Right atrium auricular region (tissue), 2 donors: Measurements from ENCODE around the gene ADISSP. TPM values are rescaled to one million over a fixed set of nuclear protein-coding genes. Genes with fewer than 3 reads are reported as not detected.
"Not testable (repeated sequence)": the region's sequence is repeated elsewhere in the genome, so short reads cannot be mapped to it uniquely, and the experiment has no call there.

ENCODE experiments used
- DNase-seq: peaks from one replicate; pipeline ENCODE4 v3.0.0-alpha.2; 2019; ENCODE audit warnings: low spot score
- H3K27ac ChIP-seq, 2 donors: fragments of 200-600 bp; sonication (generic); 1 replicate in 1 of 2; 2 replicates in 1 of 2; pipeline ENCODE4 v1.5.1; 2016 to 2019
- H3K27me3 ChIP-seq, 2 donors: fragments of 200-600 bp; sonication (generic); one replicate each; pipeline versions ENCODE4 v1.5.1 to v1.6.0; 2017 to 2019
- H3K36me3 ChIP-seq: fragments of 200-600 bp; sonication (generic); one replicate; pipeline ENCODE4 v1.5.1; 2016
- H3K4me1 ChIP-seq, 2 donors: fragments of 200-600 bp; sonication (generic); one replicate each; pipeline versions ENCODE4 v1.5.1 to v1.6.0; 2017 to 2019
- H3K4me3 ChIP-seq, 2 donors: fragments of 200-600 bp; sonication (generic); 1 replicate in 1 of 2; 2 replicates in 1 of 2; pipeline ENCODE4 v1.5.1; 2017 to 2019; ENCODE audit warnings: mild to moderate bottlenecking in 1 of 2, moderate library complexity in 1 of 2
- H3K9me3 ChIP-seq, 2 donors: fragments of 200-600 bp; sonication (generic); one replicate each; pipeline ENCODE4 v1.5.1; 2019
- CTCF ChIP-seq, 2 donors: fragments of 200-600 bp; sonication (generic); IDR thresholded peaks; one replicate each; pipeline ENCODE4 v1.5.1; 2019; ENCODE audit warnings: antibody characterized with exemption in 2 of 2
- total RNA-seq, 2 donors: library from RNA; depleted of rRNA; stranded (reverse); fragments of >200 nt; gene quantifications; one replicate each; pipeline ENCODE4 v1.1.0, GENCODE V29; 2016

ADISSP gene
- total RNA-seq, 2 donors from 2014 or later: 10.8 to 11.2 TPM

GRCh38 chr20:3797592-3798372, 30.2 kb upstream of the ADISSP start:
- Histone ChIP-seq H3K9me3 (no peaks in the 10 kb centered on the region), H3K27ac (no peak overlapping the region), H3K27me3 (no peaks in the 10 kb centered on the region), H3K4me3 (peak overlapping the region in 1 of 2 donors; percentile 73), H3K4me1 (peaks cover 0 to 40% of the 10 kb centered on the region in 2 donors), H3K36me3 (peaks cover 20% of the 10 kb centered on the region)
- TF ChIP-seq CTCF (IDR thresholded peaks at IDR 0.05): no peak
- no peak for DNase-seq

GRCh38 chr20:3797226-3797545, 29.6 kb upstream of the ADISSP start:
- H3K27me3 ChIP-seq: no peaks in the 10 kb centered on the region
- peak overlapping the region in 1 of 2 donors; percentile 73 for H3K4me3 ChIP-seq
- H3K27ac ChIP-seq: no peak overlapping the region
- H3K4me1 ChIP-seq: peaks cover 0 to 40% of the 10 kb centered on the region in 2 donors
- H3K9me3 ChIP-seq: no peaks in the 10 kb centered on the region
- peaks cover 16% of the 10 kb centered on the region for H3K36me3 ChIP-seq
- TF ChIP-seq CTCF (IDR thresholded peaks at IDR 0.05): no peak
- DNase-seq: no peak

GRCh38 chr20:3796477-3797225, 29.1 kb upstream of the ADISSP start:
- no peaks in the 10 kb centered on the region for H3K9me3 ChIP-seq
- H3K4me3 ChIP-seq: peak overlapping the region; percentile 73 to 81
- peaks cover 0 to 40% of the 10 kb centered on the region in 2 donors for H3K4me1 ChIP-seq
- peaks cover 10% of the 10 kb centered on the region for H3K36me3 ChIP-seq
- no peak for DNase-seq
- H3K27ac ChIP-seq: peak overlapping the region; percentile 98 to 99
- no peak for TF ChIP-seq CTCF (IDR thresholded peaks at IDR 0.05)
- H3K27me3 ChIP-seq: no peaks in the 10 kb centered on the region

- peak; percentile 97 for DNase-seq
- H3K4me1 ChIP-seq: peaks cover 0 to 40% of the 10 kb centered on the region in 2 donors
- TF ChIP-seq CTCF (IDR thresholded peaks at IDR 0.05): peak; percentile 24 to 53
- H3K4me3 ChIP-seq: peak within 1 kb of the TSS; percentile 73 to 81
- H3K27me3 ChIP-seq: no peaks in the 10 kb centered on the region
- H3K27ac ChIP-seq: peak within 1 kb of the TSS; percentile 98 to 99
- no peaks in the 10 kb centered on the region for H3K9me3 ChIP-seq
- peaks cover 2% of the 10 kb centered on the region for H3K36me3 ChIP-seq
These were observed 28.2 kb upstream of the ADISSP start, which contains the start of gene CDC25B for GRCh38 chr20:3795511-3796468. Gene CDC25B, plus strand, starts transcription at chr20:3796310. Its CDS starts 222 bp downstream, at chr20:3796532.

- DNase-seq: no peak
- Histone ChIP-seq H3K36me3 (no peaks in the 10 kb centered on the region), H3K9me3 (no peaks in the 10 kb centered on the region), H3K4me1 (peaks cover 0 to 40% of the 10 kb centered on the region in 2 donors), H3K27me3 (no peaks in the 10 kb centered on the region), H3K4me3 (peak overlapping the region; percentile 73 to 81), H3K27ac (peak overlapping the region; percentile 98 to 99)
- no peak for TF ChIP-seq CTCF (IDR thresholded peaks at IDR 0.05)
These were observed 27.3 kb upstream of the ADISSP start for GRCh38 chr20:3794701-3795420.

GRCh38 chr20:3794168-3794567, 26.6 kb upstream of the ADISSP start:
- H3K27ac ChIP-seq, H3K9me3 ChIP-seq, H3K36me3 ChIP-seq, DNase-seq, H3K27me3 ChIP-seq, H3K4me3 ChIP-seq: not testable (repeated sequence)
- H3K4me1 ChIP-seq: peaks cover 0 to 36% of the 10 kb centered on the region in 2 donors

GRCh38 chr20:3789201-3789600, 21.6 kb upstream of the ADISSP start:
- H3K9me3 ChIP-seq, H3K36me3 ChIP-seq, H3K4me3 ChIP-seq, H3K27ac ChIP-seq, H3K27me3 ChIP-seq, DNase-seq: not testable (repeated sequence)
- peaks cover 0 to 25% of the 10 kb centered on the region in 2 donors for H3K4me1 ChIP-seq
